HuH-7 (cell line): Measurements from ENCODE around the gene FAM78B.

Experiments
- DNase-seq: peaks from one replicate; pipeline ENCODE4 v3.0.0; 2011; ENCODE audit warnings: low spot score

Gene FAM78B

GRCh38 chr1:166120281-166120680 is 46.5 kb downstream of the FAM78B start:
- DNase-seq, result no peak

- no peak for DNase-seq
Observed at GRCh38 chr1:166119471-166119965, 47.3 kb downstream of the FAM78B start.

DNA sequence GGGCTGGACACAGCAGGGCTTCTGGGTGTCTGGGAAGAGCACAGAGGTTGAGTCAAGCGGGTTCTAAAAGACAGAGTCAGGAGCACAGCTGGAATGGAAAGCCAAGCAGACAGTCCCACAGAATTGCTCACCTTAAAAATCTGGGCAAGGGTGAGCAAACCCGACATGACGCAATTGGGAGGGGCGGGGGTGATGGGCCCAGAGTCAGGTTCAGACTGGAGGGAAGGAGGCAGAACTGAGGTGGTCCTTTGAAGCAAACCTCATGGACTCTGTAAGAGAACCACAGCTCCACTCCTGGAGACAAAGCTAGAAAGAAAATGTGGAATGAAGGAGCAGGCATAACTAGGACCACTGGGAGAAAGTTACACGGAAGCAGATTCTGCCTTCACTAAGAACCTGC is 49.0 kb downstream of the FAM78B start:
- no peak for DNase-seq

GRCh38 chr1:166116026-166116425 is 50.8 kb downstream of the FAM78B start:
- no peak for DNase-seq

DNA sequence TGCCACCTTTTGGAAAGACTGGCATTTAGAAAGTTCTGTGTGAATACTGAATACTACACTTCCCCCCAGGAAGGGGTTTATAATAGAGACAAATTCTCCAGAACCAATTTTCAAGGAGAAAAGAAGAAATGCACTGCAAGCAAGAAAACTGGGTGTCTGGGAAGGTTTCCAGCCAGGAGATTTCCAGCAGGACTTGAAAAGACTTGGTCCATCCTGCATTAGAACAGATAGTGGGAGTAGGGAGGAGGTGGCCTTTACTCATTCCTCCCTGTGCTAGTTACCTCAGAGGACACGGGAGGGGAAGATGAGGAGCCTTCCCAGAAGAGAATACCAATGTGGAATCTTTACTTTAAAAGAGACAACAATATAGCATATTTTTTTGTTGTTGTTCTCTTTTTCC is 52.4 kb downstream of the FAM78B start:
- no peak for DNase-seq

- no peak for DNase-seq
Observed at GRCh38 chr1:166113630-166114029, 53.2 kb downstream of the FAM78B start.

DNA sequence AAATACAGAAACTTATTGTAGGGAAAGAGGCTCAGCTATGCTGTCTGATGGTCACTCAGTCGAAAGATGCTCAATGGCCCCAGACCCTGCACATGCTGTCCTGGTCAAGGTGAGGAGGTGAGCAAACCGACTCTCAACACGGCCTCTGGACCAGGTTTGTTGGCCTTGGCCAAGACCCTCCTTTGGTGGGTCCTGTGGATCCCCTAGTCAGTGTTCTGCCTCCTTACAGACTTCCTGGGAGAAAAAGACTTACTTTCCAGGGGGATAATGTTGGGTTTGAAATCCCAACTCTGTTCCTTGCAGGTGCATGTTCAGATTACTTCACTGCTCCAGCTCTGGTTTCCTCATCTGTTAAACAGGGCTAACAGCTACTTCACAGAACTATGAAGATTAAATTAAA is 53.8 kb downstream of the FAM78B start:
- no peak for DNase-seq

- DNase-seq, result no peak
Observed at GRCh38 chr1:166112425-166112824, 54.4 kb downstream of the FAM78B start.

DNA sequence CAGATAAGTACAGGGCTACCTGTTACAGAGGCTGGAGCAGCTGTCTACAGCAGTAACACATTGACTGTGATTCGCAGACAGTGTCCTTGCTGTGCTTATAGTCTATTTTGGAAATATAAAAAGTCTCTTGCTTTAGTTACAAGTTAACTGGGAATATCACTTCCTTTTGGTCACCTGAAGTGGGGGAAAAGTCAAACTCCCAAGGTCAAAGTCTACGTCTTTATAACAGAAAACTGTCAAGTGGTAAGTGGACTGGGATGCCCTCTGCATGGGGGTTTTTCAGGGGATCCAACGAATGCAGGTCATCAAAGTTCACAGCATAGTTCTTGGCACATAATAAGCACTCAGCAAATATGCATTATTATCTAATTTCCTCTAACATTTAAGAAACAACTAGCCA is 55.4 kb downstream of the FAM78B start:
- DNase-seq, result no peak

GRCh38 chr1:166090244-166090643 is 76.6 kb downstream of the FAM78B start:
- DNase-seq, result no peak

DNA sequence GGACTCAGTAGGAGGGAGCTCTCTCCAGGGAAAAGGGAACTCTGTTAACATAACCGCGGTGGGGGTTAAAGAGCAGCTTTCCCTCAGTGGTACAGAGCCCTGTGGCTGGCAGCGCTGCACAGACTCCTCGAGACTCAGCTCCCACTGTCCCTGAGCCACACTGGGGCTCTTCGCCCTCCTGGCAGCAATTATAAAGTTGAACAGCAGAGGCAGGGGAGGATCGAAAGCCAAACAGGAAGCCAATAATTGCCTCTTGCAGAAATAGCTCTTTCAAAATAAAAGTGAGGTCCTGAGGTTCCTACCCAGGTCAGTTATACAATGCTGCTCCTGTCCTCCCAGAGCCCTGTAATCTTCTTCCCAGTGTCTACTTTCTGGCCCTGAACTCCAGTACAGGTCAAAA is 77.0 kb downstream of the FAM78B start:
- peak; percentile 10 for DNase-seq

DNA sequence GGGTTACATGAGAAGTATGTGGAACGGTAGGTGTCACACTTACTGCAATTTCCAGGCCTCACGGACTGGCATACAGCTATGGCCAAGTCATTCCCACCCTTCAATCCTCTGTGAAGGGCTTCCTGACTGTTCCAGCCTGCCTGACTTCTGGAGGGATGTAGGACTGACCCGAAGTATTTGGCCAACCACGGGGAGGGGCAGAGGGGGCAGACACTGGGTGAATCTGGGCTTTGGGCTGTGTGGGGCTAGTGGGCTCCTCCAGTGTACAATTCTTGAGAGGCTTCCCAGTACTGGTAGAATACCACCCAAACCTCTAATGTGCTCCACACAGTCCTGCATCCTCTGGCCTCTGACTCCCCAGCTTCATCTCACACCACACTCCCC is 78.2 kb downstream of the FAM78B start:
- DNase-seq, result no peak

GRCh38 chr1:166087734-166088571 is 78.8 kb downstream of the FAM78B start:
- no peak for DNase-seq

GRCh38 chr1:166086113-166086883 is 80.5 kb downstream of the FAM78B start:
- no peak for DNase-seq

GRCh38 chr1:166084613-166085012 is 82.2 kb downstream of the FAM78B start:
- no peak for DNase-seq

- no peak for DNase-seq
Observed at GRCh38 chr1:166083887-166084286, 82.9 kb downstream of the FAM78B start.

- no peak for DNase-seq
Observed at GRCh38 chr1:166082601-166083000, 84.2 kb downstream of the FAM78B start.

- no peak for DNase-seq
Observed at GRCh38 chr1:166080967-166081870, 85.6 kb downstream of the FAM78B start.

DNA sequence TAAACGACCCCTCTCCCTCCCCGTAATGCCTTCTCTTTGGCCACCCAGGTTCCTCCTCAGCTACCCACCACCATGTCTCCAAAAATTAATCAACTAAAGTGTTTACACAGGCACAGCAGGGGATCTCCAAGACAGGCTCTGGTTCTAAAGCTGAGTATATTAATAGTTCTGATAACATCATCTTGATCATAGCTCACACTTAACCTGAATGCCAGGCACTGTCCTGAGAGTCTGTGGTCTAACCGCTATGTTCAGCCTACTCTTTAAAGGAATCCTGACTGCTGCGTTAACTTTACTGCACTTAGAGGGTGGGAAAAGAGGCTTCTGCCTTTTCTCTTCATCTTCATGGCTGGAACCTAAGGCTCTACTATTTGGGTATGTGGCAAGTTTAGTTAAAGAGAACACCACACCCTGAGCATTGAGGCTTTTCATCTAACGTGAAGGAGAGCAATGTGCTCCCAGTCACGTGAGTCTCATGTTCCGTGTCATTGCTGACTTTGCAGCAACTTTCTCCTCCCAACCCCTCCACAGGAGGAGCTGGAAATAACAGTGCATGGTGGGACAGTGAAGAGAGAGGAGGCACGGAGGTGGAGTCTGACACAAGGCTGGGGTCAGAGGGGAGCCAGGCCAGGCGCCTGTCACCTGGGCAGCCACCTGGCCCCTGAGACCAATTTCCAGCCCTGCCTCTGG is 86.4 kb downstream of the FAM78B start:
- no peak for DNase-seq

DNA sequence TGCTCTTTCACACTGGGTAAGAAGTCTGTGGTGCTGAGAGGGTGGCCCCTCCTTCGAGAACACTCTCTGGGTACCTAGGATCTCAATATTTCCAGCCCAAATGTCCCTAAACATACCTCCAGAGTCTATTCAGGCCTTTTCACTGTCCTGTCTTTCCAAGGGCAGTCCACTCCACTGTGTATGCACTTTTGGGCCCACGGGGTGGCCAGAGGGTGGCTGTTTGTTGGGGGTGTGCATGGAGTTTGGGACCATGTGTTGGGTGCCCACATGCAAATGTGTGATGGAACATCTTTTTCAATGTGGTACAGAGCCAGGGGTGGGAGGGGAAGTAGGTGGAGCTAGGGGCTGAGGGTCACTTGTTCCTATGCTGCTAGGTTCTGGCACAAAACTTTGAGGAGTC is 87.5 kb downstream of the FAM78B start:
- no peak for DNase-seq

- DNase-seq, result no peak
Observed at GRCh38 chr1:166073489-166073888, 93.3 kb downstream of the FAM78B start.

- DNase-seq, result peak; percentile 12
Observed at GRCh38 chr1:166069390-166069789, 97.4 kb downstream of the FAM78B start.
